ENCODE results near the gene NCK2.

DNA sequence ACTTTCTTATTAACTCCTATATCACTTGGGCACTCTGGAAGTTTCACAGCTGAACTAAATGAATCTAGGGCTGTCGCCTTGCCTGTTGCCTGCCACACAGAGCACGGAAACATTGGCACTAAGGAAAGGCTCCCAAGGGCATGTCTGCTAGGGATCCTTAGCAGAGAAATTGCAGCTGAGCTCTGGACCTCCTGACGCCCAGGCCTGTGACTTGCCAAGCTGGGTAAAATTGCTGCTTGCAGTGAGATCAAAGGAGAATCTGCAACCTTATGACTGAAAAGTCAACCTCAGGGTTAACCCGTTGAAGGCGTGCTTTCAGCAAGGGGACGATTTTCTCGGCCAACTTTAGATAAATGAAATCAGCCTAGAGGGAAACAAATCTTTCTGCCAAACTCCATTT is 189.8 kb downstream of the NCK2 start:
- TF ChIP-seq MXI1 (IDR thresholded peaks at IDR 0.05; ENCODE audit: low read depth, low read length) (no peak), FOXJ2 (tag; IDR thresholded peaks at IDR 0.05) (no peak), ARID2 (IDR thresholded peaks at IDR 0.05) (no peak), NR2C2 (CRISPR knock-in tag; IDR thresholded peaks at IDR 0.05) (no peak), NR2C2 (tag; IDR thresholded peaks at IDR 0.05) (no peak), ZNF444 (CRISPR knock-in tag; IDR thresholded peaks at IDR 0.05) (no peak), JUND (IDR thresholded peaks at IDR 0.05; ENCODE audit: borderline replicate concordance, low read depth, low read length) (no peak), JUND (tag; IDR thresholded peaks at IDR 0.05; ENCODE audit: borderline replicate concordance, low read depth, low read length) (no peak), STAT6 (CRISPR knock-in tag; IDR thresholded peaks at IDR 0.05) (no peak), ELF1 (tag; IDR thresholded peaks at IDR 0.05) (no peak), RBM17 (IDR thresholded peaks at IDR 0.05; ENCODE audit: borderline replicate concordance, low read depth, low read length) (no peak), ZBED1 (IDR thresholded peaks at IDR 0.05) (no peak)

Measured in K562 (cell line).